Osteocyte (in vitro differentiated cells): ENCODE data around the gene ZBED6. TPM values are rescaled to one million over a fixed set of nuclear protein-coding genes. Genes with fewer than 3 reads are reported as not detected.
A peak's percentile ranks its signal among the peaks of the same experiment; 100 is the strongest.
"Not testable (repeated sequence)": the region's sequence is repeated elsewhere in the genome, so short reads cannot be mapped to it uniquely, and the experiment has no call there.

Source experiments
- DNase-seq: peaks from one replicate; pipeline ENCODE4 v3.0.0; 2021; ENCODE audit warnings: mixed read lengths; ENCODE audit not compliant: unreplicated experiment; ENCODE audit errors: extremely low spot score
- H3K27ac Mint-ChIP-seq: one replicate; pipeline ENCODE4 v1.8.0; 2021; ENCODE audit warnings: mild to moderate bottlenecking, mixed read lengths; ENCODE audit not compliant: unreplicated experiment
- H3K27me3 Mint-ChIP-seq: one replicate; pipeline ENCODE4 v1.8.0; 2021; ENCODE audit warnings: mixed read lengths; ENCODE audit not compliant: unreplicated experiment
- H3K36me3 Mint-ChIP-seq: one replicate; pipeline ENCODE4 v1.8.0; 2021; ENCODE audit warnings: mixed read lengths; ENCODE audit not compliant: unreplicated experiment
- H3K4me1 Mint-ChIP-seq: one replicate; pipeline ENCODE4 v1.8.0; 2021; ENCODE audit warnings: mixed read lengths; ENCODE audit not compliant: unreplicated experiment
- H3K4me3 Mint-ChIP-seq: one replicate; pipeline ENCODE4 v1.8.0; 2021; ENCODE audit warnings: mild to moderate bottlenecking, moderate library complexity, mixed read lengths; ENCODE audit not compliant: unreplicated experiment
- H3K9me3 Mint-ChIP-seq: one replicate; pipeline ENCODE4 v1.8.0; 2021; ENCODE audit warnings: mixed read lengths; ENCODE audit not compliant: unreplicated experiment
- CTCF ChIP-seq: fragments of 200-600 bp; sonication (generic); IDR thresholded peaks from 2 replicates; pipeline ENCODE4 v1.5.0; 2021; ENCODE audit warnings: antibody characterized with exemption, mild to moderate bottlenecking, moderate library complexity
- long read RNA-seq: library from polyadenylated mRNA; unstranded; transcript quantifications from one replicate; pipeline ENCODE4 v2.0.0, GENCODE V29; 2021
- total RNA-seq: library from RNA; stranded (reverse); gene quantifications from 2 replicates; pipeline ENCODE4 v1.2.1, GENCODE V29; 2021

ZBED6 gene
- 43.4 and 44.4 TPM in 2 replicates for total RNA-seq
- long read RNA-seq, full-length matches to known transcripts = 2 of 30 reads
- long read RNA-seq, partial matches to known transcripts = 0 of 30 reads
- long read RNA-seq, other reads (novel, unspliced or antisense) = 28 of 30 reads

GRCh38 chr1:203795441-203796235 lies at the start of gene ZBED6, which contains the start of gene ZC3H11A:
ZBED6 (plus strand) TSS chr1:203795623; CDS start chr1:203797523, 1,900 bp downstream.
ZC3H11A (plus strand) TSS chr1:203795623; CDS start chr1:203817071, 21,448 bp downstream.
- peak; percentile 99 for DNase-seq
- peak within 1 kb of the TSS; percentile 98 for H3K27ac Mint-ChIP-seq
- H3K4me1 Mint-ChIP-seq = peaks cover 35% of the 10 kb centered on the region
- H3K27me3 Mint-ChIP-seq = no peaks in the 10 kb centered on the region
- no peak for TF ChIP-seq CTCF
- peaks cover 22% of the 10 kb centered on the region for H3K36me3 Mint-ChIP-seq
- peaks cover 5% of the 10 kb centered on the region for H3K9me3 Mint-ChIP-seq
- H3K4me3 Mint-ChIP-seq = peak within 1 kb of the TSS; percentile 96

- H3K27ac Mint-ChIP-seq = no peak overlapping the region
- H3K27me3 Mint-ChIP-seq = no peaks in the 10 kb centered on the region
- no peak for DNase-seq
- no peak for TF ChIP-seq CTCF
- H3K4me1 Mint-ChIP-seq = peaks cover 6% of the 10 kb centered on the region
- H3K4me3 Mint-ChIP-seq = no peak overlapping the region
- H3K36me3 Mint-ChIP-seq = peaks cover 6% of the 10 kb centered on the region
- H3K9me3 Mint-ChIP-seq = peaks cover 3% of the 10 kb centered on the region
Observed at GRCh38 chr1:203746281-203746680, 49.1 kb upstream of the ZBED6 start.

- Mint-ChIP-seq H3K4me1 (peaks cover 2% of the 10 kb centered on the region), H3K4me3 (no peak overlapping the region), H3K27ac (no peak overlapping the region), H3K9me3 (peaks cover 3% of the 10 kb centered on the region), H3K27me3 (no peaks in the 10 kb centered on the region), H3K36me3 (peaks cover 2% of the 10 kb centered on the region)
- DNase-seq = no peak
- no peak for TF ChIP-seq CTCF
Observed at GRCh38 chr1:203751051-203751450, 44.4 kb upstream of the ZBED6 start.

GRCh38 chr1:203751618-203752361 lies 43.6 kb upstream of the ZBED6 start:
- H3K4me1 Mint-ChIP-seq, DNase-seq, H3K4me3 Mint-ChIP-seq, H3K36me3 Mint-ChIP-seq, H3K27me3 Mint-ChIP-seq, H3K27ac Mint-ChIP-seq, H3K9me3 Mint-ChIP-seq: not testable (repeated sequence)

- H3K4me3 Mint-ChIP-seq = no peak overlapping the region
- H3K4me1 Mint-ChIP-seq = peaks cover 2% of the 10 kb centered on the region
- no peak for TF ChIP-seq CTCF
- no peaks in the 10 kb centered on the region for H3K27me3 Mint-ChIP-seq
- no peaks in the 10 kb centered on the region for H3K9me3 Mint-ChIP-seq
- no peak for DNase-seq
- no peaks in the 10 kb centered on the region for H3K36me3 Mint-ChIP-seq
- no peak overlapping the region for H3K27ac Mint-ChIP-seq
Observed at GRCh38 chr1:203754455-203754864, 41.0 kb upstream of the ZBED6 start.
